ENCODE measurements around the gene CDH4. TPM values are rescaled to one million over a fixed set of nuclear protein-coding genes. Genes with fewer than 3 reads are reported as not detected.
"Not testable (repeated sequence)": the region's sequence is repeated elsewhere in the genome, so short reads cannot be mapped to it uniquely, and the experiment has no call there.

Gene CDH4
- total RNA-seq, 1 experiment from 2014 or later: not detected

DNA sequence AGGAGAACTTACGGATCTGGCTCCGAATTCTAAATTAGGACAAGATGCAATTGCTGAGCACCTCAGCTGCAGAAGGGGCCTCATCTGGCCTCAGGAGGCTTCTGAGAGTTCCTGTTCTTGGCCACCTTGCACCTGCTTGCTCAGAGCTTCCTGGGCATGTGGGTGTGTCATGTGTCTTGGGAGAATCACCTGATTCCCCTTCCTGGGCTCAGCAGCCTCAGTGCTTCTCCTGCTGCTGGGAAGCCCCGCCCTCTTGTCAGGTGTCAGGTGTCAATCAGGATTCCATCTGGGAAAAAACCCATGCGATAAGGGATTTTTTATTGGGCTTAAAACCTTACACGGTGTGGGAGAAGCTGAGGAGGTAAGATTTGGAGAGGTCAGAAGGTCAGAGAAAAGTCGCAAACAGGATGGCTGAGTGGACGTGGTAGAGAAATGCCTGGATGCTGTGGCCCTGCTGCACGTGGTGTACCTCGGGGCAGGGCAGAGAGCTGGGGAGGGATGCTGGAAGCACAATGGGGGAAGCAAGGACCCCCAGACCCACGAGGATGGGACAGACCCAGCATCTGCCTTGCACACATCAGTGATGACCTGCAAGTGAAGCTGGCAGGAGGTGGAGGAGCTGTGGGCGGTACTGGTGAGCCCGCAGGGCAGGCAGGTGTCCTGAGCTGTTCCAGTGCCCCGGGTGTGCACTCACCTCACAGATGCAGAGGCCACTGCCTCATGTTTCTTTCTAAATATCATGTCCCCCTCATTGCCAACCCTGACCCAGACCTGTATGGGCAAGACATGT is 170.8 kb downstream of the CDH4 start:
- Histone ChIP-seq H2AFZ (no peak overlapping the region), H3K4me3 (no peak overlapping the region), H3F3A (ENCODE audit: insufficient read depth, low read depth) (peaks cover 7% of the 10 kb centered on the region; the same call in 1 of the 2 replicates), H3K36me3 (ENCODE audit: low read depth) (no peaks in the 10 kb centered on the region), H3K9me3 (ENCODE audit: insufficient read depth, low read depth) (no peaks in the 10 kb centered on the region), H3K27ac (no peak overlapping the region), H3K79me2 (ENCODE audit: low read depth) (no peaks in the 10 kb centered on the region), H3K4me1 (replicated peaks; ENCODE audit: insufficient read depth) (no peaks in the 10 kb centered on the region), H3K4me2 (no peak overlapping the region), H3K9me2 (ENCODE audit: insufficient read depth) (no peaks in the 10 kb centered on the region; the same call in 1 of the 2 replicates), H3K27me3 (ENCODE audit: insufficient read depth, low read depth) (peaks cover 61% of the 10 kb centered on the region), H4K20me1 (ENCODE audit: insufficient read depth) (no peaks in the 10 kb centered on the region)
- ChIA-PET POLR2A (ENCODE audit: unreplicated experiment) (no interaction called here), CTCF (no interaction called here)
- intact Hi-C loops (cut with micrococcal nuclease; ENCODE audit: unreplicated experiment): no loop called here
- DNase-seq: no peak
- no TSS peak for BruUV-seq (replicated peaks)
- no peak for TF ChIP-seq EZH2 (IDR thresholded peaks at IDR 0.05; ENCODE audit: low read depth)
- TF ChIP-seq, protein P1, sequence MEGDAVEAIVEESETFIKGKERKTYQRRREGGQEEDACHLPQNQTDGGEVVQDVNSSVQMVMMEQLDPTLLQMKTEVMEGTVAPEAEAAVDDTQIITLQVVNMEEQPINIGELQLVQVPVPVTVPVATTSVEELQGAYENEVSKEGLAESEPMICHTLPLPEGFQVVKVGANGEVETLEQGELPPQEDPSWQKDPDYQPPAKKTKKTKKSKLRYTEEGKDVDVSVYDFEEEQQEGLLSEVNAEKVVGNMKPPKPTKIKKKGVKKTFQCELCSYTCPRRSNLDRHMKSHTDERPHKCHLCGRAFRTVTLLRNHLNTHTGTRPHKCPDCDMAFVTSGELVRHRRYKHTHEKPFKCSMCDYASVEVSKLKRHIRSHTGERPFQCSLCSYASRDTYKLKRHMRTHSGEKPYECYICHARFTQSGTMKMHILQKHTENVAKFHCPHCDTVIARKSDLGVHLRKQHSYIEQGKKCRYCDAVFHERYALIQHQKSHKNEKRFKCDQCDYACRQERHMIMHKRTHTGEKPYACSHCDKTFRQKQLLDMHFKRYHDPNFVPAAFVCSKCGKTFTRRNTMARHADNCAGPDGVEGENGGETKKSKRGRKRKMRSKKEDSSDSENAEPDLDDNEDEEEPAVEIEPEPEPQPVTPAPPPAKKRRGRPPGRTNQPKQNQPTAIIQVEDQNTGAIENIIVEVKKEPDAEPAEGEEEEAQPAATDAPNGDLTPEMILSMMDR (conservative IDR thresholded peaks at IDR 0.05): no peak

DNA sequence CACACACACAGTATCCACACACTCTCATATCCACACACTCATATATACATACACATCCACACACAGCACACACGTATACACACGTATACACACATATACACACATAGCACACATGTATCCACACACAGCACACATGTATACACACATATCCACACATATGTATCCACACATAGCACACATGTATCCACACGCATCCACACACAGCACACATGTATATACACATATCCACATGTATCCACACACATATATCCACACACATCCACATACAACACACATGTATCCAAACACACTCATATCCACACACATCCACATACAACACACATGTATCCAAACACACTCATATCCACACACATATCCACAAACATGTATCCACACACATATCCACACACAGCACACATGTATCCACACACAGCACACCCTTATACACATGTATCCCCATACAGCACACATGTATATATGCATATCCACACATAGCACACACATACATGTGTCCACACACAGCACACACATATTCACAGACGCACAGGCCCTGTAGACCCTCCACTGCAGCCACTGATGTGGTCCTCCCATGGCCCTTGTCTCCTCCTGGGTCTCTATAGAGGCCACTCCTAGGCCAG is 172.1 kb downstream of the CDH4 start:
- H3K4me3 ChIP-seq: no peak overlapping the region
- POLR2A ChIA-PET (ENCODE audit: unreplicated experiment): no interaction called here

DNA sequence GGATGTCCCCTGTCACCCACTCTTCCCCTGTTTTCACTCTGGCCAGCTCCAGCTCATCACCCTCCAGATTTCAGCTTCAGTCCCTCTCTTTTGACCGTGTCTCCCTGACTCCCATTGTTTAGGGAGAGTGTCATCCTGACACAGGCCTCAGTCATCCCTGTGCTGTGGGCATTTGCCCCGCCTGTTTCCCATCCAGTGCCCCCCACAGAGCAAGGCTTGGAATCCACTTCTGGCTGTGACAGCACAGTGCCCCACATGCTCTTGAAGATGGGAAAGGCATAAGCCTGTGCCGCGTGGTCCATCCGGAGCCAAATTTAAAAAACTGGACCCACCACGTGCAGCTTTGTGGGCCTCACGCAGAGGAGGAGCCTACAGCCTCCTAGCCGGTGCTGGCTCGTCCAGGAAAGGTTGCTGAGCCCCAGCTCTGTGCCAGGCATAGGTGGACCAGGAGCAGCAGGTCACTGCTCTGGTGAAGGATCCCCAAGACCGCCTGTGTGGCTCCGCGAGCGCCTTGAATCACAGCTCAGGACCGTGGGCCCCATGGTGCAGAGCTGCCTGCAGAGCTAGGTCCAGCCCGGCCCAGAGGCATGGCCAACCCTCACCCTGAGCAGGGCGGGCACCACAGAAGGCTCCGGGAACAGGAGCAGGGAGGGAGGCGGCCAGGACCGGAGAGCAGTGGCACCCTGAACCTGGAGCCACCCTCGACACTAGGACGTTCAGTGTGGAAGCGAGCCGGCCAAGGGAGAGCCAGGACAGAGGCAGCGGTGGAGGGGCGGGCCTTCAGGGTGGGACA is 172.8 kb downstream of the CDH4 start:
- no peak overlapping the region for H3K27ac ChIP-seq
- H3K4me2 ChIP-seq: no peak overlapping the region
- H3K9me3 ChIP-seq (ENCODE audit: insufficient read depth, low read depth): no peaks in the 10 kb centered on the region
- peaks cover 7% of the 10 kb centered on the region; the same call in 1 of the 2 replicates for H3F3A ChIP-seq (ENCODE audit: insufficient read depth, low read depth)
- no peaks in the 10 kb centered on the region for H4K20me1 ChIP-seq (ENCODE audit: insufficient read depth)
- no peaks in the 10 kb centered on the region for H3K36me3 ChIP-seq (ENCODE audit: low read depth)
- intact Hi-C loops (cut with micrococcal nuclease; ENCODE audit: unreplicated experiment): no loop called here
- no peak overlapping the region for H2AFZ ChIP-seq
- TF ChIP-seq EZH2 (IDR thresholded peaks at IDR 0.05; ENCODE audit: low read depth): no peak
- TF ChIP-seq, protein P1 (conservative IDR thresholded peaks at IDR 0.05): no peak
- peaks cover 54% of the 10 kb centered on the region for H3K27me3 ChIP-seq (ENCODE audit: insufficient read depth, low read depth)
- no peaks in the 10 kb centered on the region; the same call in 1 of the 2 replicates for H3K9me2 ChIP-seq (ENCODE audit: insufficient read depth)
- POLR2A ChIA-PET (ENCODE audit: unreplicated experiment): no interaction called here
- no TSS peak for BruUV-seq (replicated peaks)
- CTCF ChIA-PET: no interaction called here
- no peak for DNase-seq
- no peaks in the 10 kb centered on the region for H3K4me1 ChIP-seq (replicated peaks; ENCODE audit: insufficient read depth)
- H3K4me3 ChIP-seq: no peak overlapping the region
- no peaks in the 10 kb centered on the region for H3K79me2 ChIP-seq (ENCODE audit: low read depth)

More for the DNA sequence above, 172.1 kb downstream of the CDH4 start:
- BruUV-seq (replicated peaks): no TSS peak
- TF ChIP-seq EZH2 (IDR thresholded peaks at IDR 0.05; ENCODE audit: low read depth): no peak
- TF ChIP-seq, protein P1 (conservative IDR thresholded peaks at IDR 0.05): no peak
- H3F3A ChIP-seq (ENCODE audit: insufficient read depth, low read depth): peaks cover 7% of the 10 kb centered on the region; the same call in 1 of the 2 replicates
- no peak overlapping the region for H3K27ac ChIP-seq
- H3K27me3 ChIP-seq (ENCODE audit: insufficient read depth, low read depth): peaks cover 57% of the 10 kb centered on the region
- no peaks in the 10 kb centered on the region for H3K4me1 ChIP-seq (replicated peaks; ENCODE audit: insufficient read depth)
- DNase-seq: no peak
- H4K20me1 ChIP-seq (ENCODE audit: insufficient read depth): no peaks in the 10 kb centered on the region
- no peaks in the 10 kb centered on the region; the same call in 1 of the 2 replicates for H3K9me2 ChIP-seq (ENCODE audit: insufficient read depth)
- CTCF ChIA-PET: no interaction called here
- H3K79me2 ChIP-seq (ENCODE audit: low read depth): no peaks in the 10 kb centered on the region
- intact Hi-C loops (cut with micrococcal nuclease; ENCODE audit: unreplicated experiment): no loop called here
- no peaks in the 10 kb centered on the region for H3K36me3 ChIP-seq (ENCODE audit: low read depth)
- no peak overlapping the region for H2AFZ ChIP-seq
- no peaks in the 10 kb centered on the region for H3K9me3 ChIP-seq (ENCODE audit: insufficient read depth, low read depth)
- no peak overlapping the region for H3K4me2 ChIP-seq

DNA sequence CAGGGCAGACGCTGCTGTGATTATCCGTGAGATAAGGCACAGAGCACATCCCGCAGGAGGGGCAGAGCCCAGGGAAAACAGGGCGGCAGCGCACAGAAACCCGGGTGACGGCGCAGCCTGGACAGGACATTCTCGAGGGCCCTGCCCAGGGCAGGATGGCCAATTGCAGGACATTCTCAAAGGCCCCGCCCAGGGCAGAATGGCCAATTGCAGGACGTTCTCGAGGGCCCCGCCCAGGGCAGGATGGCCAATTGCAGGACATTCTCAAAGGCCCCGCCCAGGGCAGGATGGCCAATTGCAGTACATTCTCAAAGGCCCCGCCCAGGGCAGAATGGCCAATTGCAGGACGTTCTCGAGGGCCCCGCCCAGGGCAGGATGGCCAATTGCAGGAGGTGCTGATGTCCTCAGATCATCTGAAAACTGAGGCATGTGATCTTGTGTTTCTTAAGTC is 173.5 kb downstream of the CDH4 start:
- H3K9me3 ChIP-seq (ENCODE audit: insufficient read depth, low read depth); BruUV-seq (replicated peaks); intact Hi-C loops (cut with micrococcal nuclease; ENCODE audit: unreplicated experiment); H4K20me1 ChIP-seq (ENCODE audit: insufficient read depth); H3K79me2 ChIP-seq (ENCODE audit: low read depth); CTCF ChIA-PET; H3K4me3 ChIP-seq; H3K4me1 ChIP-seq (replicated peaks; ENCODE audit: insufficient read depth); POLR2A ChIA-PET (ENCODE audit: unreplicated experiment); DNase-seq; H3K36me3 ChIP-seq (ENCODE audit: low read depth); H3K9me2 ChIP-seq (ENCODE audit: insufficient read depth); H3F3A ChIP-seq (ENCODE audit: insufficient read depth, low read depth); H3K27ac ChIP-seq; H2AFZ ChIP-seq; H3K4me2 ChIP-seq: not testable (repeated sequence)
- peaks cover 54% of the 10 kb centered on the region for H3K27me3 ChIP-seq (ENCODE audit: insufficient read depth, low read depth)
